ENCODE data around the gene MCM6.
"Not testable (repeated sequence)": the region's sequence is repeated elsewhere in the genome, so short reads cannot be mapped to it uniquely, and the experiment has no call there.

Gene MCM6

GRCh38 chr2:135894930-135895329 lies 18.7 kb upstream of the MCM6 start:
- no peak overlapping the region for H3K27ac ChIP-seq (ENCODE audit: low read depth, low read length)
- no peak overlapping the region for H3K9ac ChIP-seq (ENCODE audit: low read length)
- H3K4me1 ChIP-seq (ENCODE audit: control insufficient read depth, insufficient read depth, low read length): peaks cover 9% of the 10 kb centered on the region; the same call in 1 of the 2 replicates
- H3K4me3 ChIP-seq (ENCODE audit: low read depth, low read length): no peak overlapping the region
- H3K27me3 ChIP-seq (ENCODE audit: control insufficient read depth, insufficient read depth, low read length): no peaks in the 10 kb centered on the region
- no peaks in the 10 kb centered on the region for H3K9me3 ChIP-seq (ENCODE audit: control insufficient read depth, insufficient read depth, low read depth, low read length)
- H3K36me3 ChIP-seq (ENCODE audit: control insufficient read depth, insufficient read depth, low read length): no peaks in the 10 kb centered on the region

GRCh38 chr2:135893374-135893794 lies 17.1 kb upstream of the MCM6 start:
- H3K27ac ChIP-seq (ENCODE audit: low read depth, low read length): no peak overlapping the region
- no peak overlapping the region for H3K4me3 ChIP-seq (ENCODE audit: low read depth, low read length)
- peaks cover 8% of the 10 kb centered on the region for H3K9me3 ChIP-seq (ENCODE audit: control insufficient read depth, insufficient read depth, low read depth, low read length)
- H3K9ac ChIP-seq (ENCODE audit: low read length): no peak overlapping the region
- H3K36me3 ChIP-seq (ENCODE audit: control insufficient read depth, insufficient read depth, low read length): no peaks in the 10 kb centered on the region
- peaks cover 9% of the 10 kb centered on the region; the same call in 1 of the 2 replicates for H3K4me1 ChIP-seq (ENCODE audit: control insufficient read depth, insufficient read depth, low read length)
- H3K27me3 ChIP-seq (ENCODE audit: control insufficient read depth, insufficient read depth, low read length): no peaks in the 10 kb centered on the region

GRCh38 chr2:135890835-135891234 lies 14.6 kb upstream of the MCM6 start:
- H3K4me3 ChIP-seq (ENCODE audit: low read depth, low read length): no peak overlapping the region
- H3K36me3 ChIP-seq (ENCODE audit: control insufficient read depth, insufficient read depth, low read length): no peaks in the 10 kb centered on the region
- H3K4me1 ChIP-seq (ENCODE audit: control insufficient read depth, insufficient read depth, low read length): peaks cover 9% of the 10 kb centered on the region; the same call in 1 of the 2 replicates
- H3K27ac ChIP-seq (ENCODE audit: low read depth, low read length): no peak overlapping the region
- H3K9me3 ChIP-seq (ENCODE audit: control insufficient read depth, insufficient read depth, low read depth, low read length): peaks cover 11% of the 10 kb centered on the region
- no peak overlapping the region for H3K9ac ChIP-seq (ENCODE audit: low read length)
- H3K27me3 ChIP-seq (ENCODE audit: control insufficient read depth, insufficient read depth, low read length): no peaks in the 10 kb centered on the region

- Histone ChIP-seq H3K36me3 (ENCODE audit: control insufficient read depth, insufficient read depth, low read length) (no peaks in the 10 kb centered on the region), H3K4me3 (ENCODE audit: low read depth, low read length) (no peak overlapping the region), H3K4me1 (ENCODE audit: control insufficient read depth, insufficient read depth, low read length) (peaks cover 9% of the 10 kb centered on the region; the same call in 1 of the 2 replicates), H3K27me3 (ENCODE audit: control insufficient read depth, insufficient read depth, low read length) (no peaks in the 10 kb centered on the region), H3K9me3 (ENCODE audit: control insufficient read depth, insufficient read depth, low read depth, low read length) (peaks cover 11% of the 10 kb centered on the region), H3K27ac (ENCODE audit: low read depth, low read length) (no peak overlapping the region), H3K9ac (ENCODE audit: low read length) (no peak overlapping the region)
These were observed 13.9 kb upstream of the MCM6 start for GRCh38 chr2:135890149-135890548.

GRCh38 chr2:135888587-135888986 lies 12.3 kb upstream of the MCM6 start:
- not testable (repeated sequence) for H3K36me3 ChIP-seq (ENCODE audit: control insufficient read depth, insufficient read depth, low read length); H3K27me3 ChIP-seq (ENCODE audit: control insufficient read depth, insufficient read depth, low read length); H3K27ac ChIP-seq (ENCODE audit: low read depth, low read length); H3K4me1 ChIP-seq (ENCODE audit: control insufficient read depth, insufficient read depth, low read length); H3K4me3 ChIP-seq (ENCODE audit: low read depth, low read length); H3K9ac ChIP-seq (ENCODE audit: low read length)
- H3K9me3 ChIP-seq (ENCODE audit: control insufficient read depth, insufficient read depth, low read depth, low read length): peaks cover 11% of the 10 kb centered on the region

- peaks cover 4% of the 10 kb centered on the region for H3K4me1 ChIP-seq (ENCODE audit: control insufficient read depth, insufficient read depth, low read length)
- no peak overlapping the region for H3K4me3 ChIP-seq (ENCODE audit: low read depth, low read length)
- H3K27ac ChIP-seq (ENCODE audit: low read depth, low read length): no peak overlapping the region
- H3K27me3 ChIP-seq (ENCODE audit: control insufficient read depth, insufficient read depth, low read length): no peaks in the 10 kb centered on the region
- peaks cover 11% of the 10 kb centered on the region for H3K9me3 ChIP-seq (ENCODE audit: control insufficient read depth, insufficient read depth, low read depth, low read length)
- no peak overlapping the region for H3K9ac ChIP-seq (ENCODE audit: low read length)
- H3K36me3 ChIP-seq (ENCODE audit: control insufficient read depth, insufficient read depth, low read length): no peaks in the 10 kb centered on the region
These were observed 9.5 kb upstream of the MCM6 start for GRCh38 chr2:135885709-135886108.

- H3K9ac ChIP-seq (ENCODE audit: low read length): no peak overlapping the region
- no peak overlapping the region for H3K4me3 ChIP-seq (ENCODE audit: low read depth, low read length)
- peaks cover 3% of the 10 kb centered on the region for H3K4me1 ChIP-seq (ENCODE audit: control insufficient read depth, insufficient read depth, low read length)
- H3K36me3 ChIP-seq (ENCODE audit: control insufficient read depth, insufficient read depth, low read length): no peaks in the 10 kb centered on the region
- no peaks in the 10 kb centered on the region for H3K27me3 ChIP-seq (ENCODE audit: control insufficient read depth, insufficient read depth, low read length)
- H3K27ac ChIP-seq (ENCODE audit: low read depth, low read length): no peak overlapping the region
- H3K9me3 ChIP-seq (ENCODE audit: control insufficient read depth, insufficient read depth, low read depth, low read length): no peaks in the 10 kb centered on the region
These were observed 6.2 kb upstream of the MCM6 start for GRCh38 chr2:135882415-135882814.

- H3K27me3 ChIP-seq (ENCODE audit: control insufficient read depth, insufficient read depth, low read length); H3K9ac ChIP-seq (ENCODE audit: low read length); H3K9me3 ChIP-seq (ENCODE audit: control insufficient read depth, insufficient read depth, low read depth, low read length); H3K27ac ChIP-seq (ENCODE audit: low read depth, low read length): not testable (repeated sequence)
- Histone ChIP-seq H3K4me3 (ENCODE audit: low read depth, low read length) (peak overlapping the region; percentile 93), H3K4me1 (ENCODE audit: control insufficient read depth, insufficient read depth, low read length) (peaks cover 15% of the 10 kb centered on the region), H3K36me3 (ENCODE audit: control insufficient read depth, insufficient read depth, low read length) (peaks cover 24% of the 10 kb centered on the region)
These were observed 527 bp upstream of the MCM6 start for GRCh38 chr2:135876770-135877169.

GRCh38 chr2:135875491-135876065 lies 665 bp downstream of the MCM6 start:
- Histone ChIP-seq H3K4me3 (ENCODE audit: low read depth, low read length) (peak overlapping the region; percentile 93), H3K4me1 (ENCODE audit: control insufficient read depth, insufficient read depth, low read length) (peaks cover 15% of the 10 kb centered on the region), H3K27ac (ENCODE audit: low read depth, low read length) (peak overlapping the region; percentile 86), H3K36me3 (ENCODE audit: control insufficient read depth, insufficient read depth, low read length) (peaks cover 36% of the 10 kb centered on the region), H3K27me3 (ENCODE audit: control insufficient read depth, insufficient read depth, low read length) (no peaks in the 10 kb centered on the region), H3K9me3 (ENCODE audit: control insufficient read depth, insufficient read depth, low read depth, low read length) (no peaks in the 10 kb centered on the region), H3K9ac (ENCODE audit: low read length) (peak overlapping the region; percentile 94)

GRCh38 chr2:135874777-135875365 lies 1.4 kb downstream of the MCM6 start:
- Histone ChIP-seq H3K27me3 (ENCODE audit: control insufficient read depth, insufficient read depth, low read length) (no peaks in the 10 kb centered on the region), H3K36me3 (ENCODE audit: control insufficient read depth, insufficient read depth, low read length) (peaks cover 43% of the 10 kb centered on the region), H3K9ac (ENCODE audit: low read length) (peak overlapping the region; percentile 94), H3K4me1 (ENCODE audit: control insufficient read depth, insufficient read depth, low read length) (peaks cover 15% of the 10 kb centered on the region), H3K4me3 (ENCODE audit: low read depth, low read length) (peak overlapping the region; percentile 93), H3K9me3 (ENCODE audit: control insufficient read depth, insufficient read depth, low read depth, low read length) (no peaks in the 10 kb centered on the region), H3K27ac (ENCODE audit: low read depth, low read length) (no peak overlapping the region)

- H3K27me3 ChIP-seq (ENCODE audit: control insufficient read depth, insufficient read depth, low read length): no peaks in the 10 kb centered on the region
- no peak overlapping the region for H3K27ac ChIP-seq (ENCODE audit: low read depth, low read length)
- H3K36me3 ChIP-seq (ENCODE audit: control insufficient read depth, insufficient read depth, low read length): peaks cover 86% of the 10 kb centered on the region
- no peak overlapping the region for H3K9ac ChIP-seq (ENCODE audit: low read length)
- no peak overlapping the region for H3K4me3 ChIP-seq (ENCODE audit: low read depth, low read length)
- H3K4me1 ChIP-seq (ENCODE audit: control insufficient read depth, insufficient read depth, low read length): peaks cover 15% of the 10 kb centered on the region
- H3K9me3 ChIP-seq (ENCODE audit: control insufficient read depth, insufficient read depth, low read depth, low read length): no peaks in the 10 kb centered on the region
These were observed 5.7 kb downstream of the MCM6 start for GRCh38 chr2:135870571-135870970.

Data from HUES6 (cell line).